Middle frontal gyrus (tissue), 1 donor: ENCODE data around the gene CIAO1.
A peak's percentile ranks its signal among the peaks of the same experiment; 100 is the strongest.
"Not testable (repeated sequence)": the region's sequence is repeated elsewhere in the genome, so short reads cannot be mapped to it uniquely, and the experiment has no call there.

Experiments
- DNase-seq: peaks from one replicate; pipeline ENCODE4 v3.0.0-alpha.2; 2015; ENCODE audit warnings: low spot score; ENCODE audit errors: extremely low spot score

The CIAO1 gene

GRCh38 chr2:96265840-96266679, at the start of gene CIAO1, which contains the start of gene TMEM127:
Gene CIAO1, plus strand, starts transcription at chr2:96266225. Its CDS starts 126 bp downstream, at chr2:96266351.
Gene TMEM127, minus strand, starts transcription at chr2:96265997. Its CDS starts 616 bp downstream, at chr2:96265381.
- DNase-seq = peak; percentile 95

GRCh38 chr2:96218508-96219131, 47.4 kb upstream of the CIAO1 start:
- DNase-seq = no peak

- DNase-seq = not testable (repeated sequence)
Measured at GRCh38 chr2:96219959-96220358, 46.1 kb upstream of the CIAO1 start.

GRCh38 chr2:96221106-96221505, 44.9 kb upstream of the CIAO1 start:
- not testable (repeated sequence) for DNase-seq

GRCh38 chr2:96225016-96225533, 41.0 kb upstream of the CIAO1 start:
- DNase-seq = no peak

- no peak for DNase-seq
Measured at GRCh38 chr2:96231316-96231715, 34.7 kb upstream of the CIAO1 start.

GRCh38 chr2:96233436-96233835, 32.6 kb upstream of the CIAO1 start:
- DNase-seq = no peak

- DNase-seq = no peak
Measured at GRCh38 chr2:96233880-96234316, 32.1 kb upstream of the CIAO1 start.

GRCh38 chr2:96236882-96237281, 29.1 kb upstream of the CIAO1 start:
- DNase-seq = no peak

- DNase-seq = no peak
Measured at GRCh38 chr2:96238266-96238665, 27.8 kb upstream of the CIAO1 start.

GRCh38 chr2:96239091-96239490, 26.9 kb upstream of the CIAO1 start:
- no peak for DNase-seq

GRCh38 chr2:96239745-96240264, 26.2 kb upstream of the CIAO1 start:
- no peak for DNase-seq

- no peak for DNase-seq
Measured at GRCh38 chr2:96240341-96241038, 25.5 kb upstream of the CIAO1 start.

GRCh38 chr2:96241227-96241626, 24.8 kb upstream of the CIAO1 start:
- no peak for DNase-seq

- no peak for DNase-seq
Measured at GRCh38 chr2:96241900-96242611, 24.0 kb upstream of the CIAO1 start.

GRCh38 chr2:96243843-96244242, 22.2 kb upstream of the CIAO1 start:
- no peak for DNase-seq

GRCh38 chr2:96245609-96246390, 20.2 kb upstream of the CIAO1 start:
- no peak for DNase-seq

GRCh38 chr2:96247009-96247408, 19.0 kb upstream of the CIAO1 start:
- no peak for DNase-seq

GRCh38 chr2:96247896-96248295, 18.1 kb upstream of the CIAO1 start:
- no peak for DNase-seq

GRCh38 chr2:96248624-96249023, 17.4 kb upstream of the CIAO1 start:
- no peak for DNase-seq
